Ramos (cell line): ENCODE data around the gene CSF3R.
"Not testable (repeated sequence)": the region's sequence is repeated elsewhere in the genome, so short reads cannot be mapped to it uniquely, and the experiment has no call there.

Experiments
- in situ Hi-C: fragments of 300-500 bp; cut with MboI; formaldehyde crosslinking; loops from one replicate; pipeline ENCODE4 v1.14.3; 2022; ENCODE audit warnings: low sequenced_read_pairs; ENCODE audit not compliant: unreplicated experiment

CSF3R gene

DNA sequence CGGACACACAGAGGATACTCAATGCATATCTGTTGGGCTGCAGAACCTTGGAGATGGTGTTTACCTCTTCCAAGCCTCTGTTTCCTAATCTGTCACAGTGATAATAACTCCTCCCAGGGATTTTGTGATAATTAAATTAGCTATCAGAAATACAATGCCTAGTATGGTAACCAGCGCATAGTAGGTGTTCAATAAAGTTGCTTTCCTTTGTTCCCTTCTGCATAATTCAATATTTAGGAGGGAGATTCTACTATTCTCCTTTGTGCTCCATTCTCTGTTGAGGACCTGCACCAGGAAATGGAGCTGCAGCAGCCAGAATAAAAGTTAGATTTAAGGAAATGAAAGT lies 3.4 kb upstream of the CSF3R start:
- in situ Hi-C loops: no loop called here

- in situ Hi-C loops: no loop called here
These were observed 1.4 kb upstream of the CSF3R start for GRCh38 chr1:36484099-36484498.

DNA sequence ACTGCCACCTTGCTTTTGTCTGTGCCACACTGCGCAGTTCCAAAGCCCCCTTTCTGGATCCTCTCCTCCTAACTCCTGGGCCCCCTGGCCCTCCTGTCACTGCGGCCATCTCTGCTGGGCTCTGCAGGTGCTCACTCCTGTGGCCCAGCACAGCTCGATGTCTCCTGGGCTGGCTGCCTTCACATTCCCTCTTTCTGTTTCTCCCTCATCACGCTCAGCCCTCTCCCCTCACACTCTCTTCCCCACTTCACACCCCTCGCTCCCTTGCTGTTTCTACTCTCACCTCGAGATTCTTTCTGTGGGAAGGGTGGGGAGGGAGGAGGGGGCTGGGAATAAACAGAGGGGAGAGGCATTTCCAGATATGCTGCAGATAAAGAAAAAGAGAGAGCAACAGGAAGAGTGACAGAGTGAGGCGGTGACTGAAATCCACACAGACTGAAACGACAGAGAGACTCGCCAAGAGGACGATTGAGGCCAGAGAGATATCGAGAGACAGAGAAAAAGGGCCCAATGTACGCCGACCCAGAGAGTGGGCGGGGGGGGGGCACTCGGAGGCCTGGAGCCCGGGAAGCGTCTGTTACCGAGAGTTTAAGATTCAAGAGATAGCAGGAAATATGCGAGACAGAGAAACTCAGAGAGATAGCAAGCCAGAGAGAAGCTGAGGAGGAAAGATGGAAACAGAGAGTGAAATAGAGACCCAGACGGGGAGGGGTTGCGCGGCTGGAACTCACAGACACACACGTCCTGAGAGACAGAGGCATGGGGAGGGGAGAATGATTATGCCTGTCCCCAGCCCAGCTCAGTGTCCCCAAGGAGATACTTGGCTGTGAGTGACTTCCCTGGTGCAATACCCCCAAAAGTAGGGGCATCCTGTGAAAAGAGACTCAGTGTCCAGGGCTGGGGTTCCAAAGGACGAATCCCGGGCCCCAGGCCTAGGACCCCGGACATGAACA lies 666 bp downstream of the CSF3R start:
- in situ Hi-C loops: no loop called here

- in situ Hi-C loops: no loop called here
These were observed 1.6 kb downstream of the CSF3R start for GRCh38 chr1:36481091-36481490.

DNA sequence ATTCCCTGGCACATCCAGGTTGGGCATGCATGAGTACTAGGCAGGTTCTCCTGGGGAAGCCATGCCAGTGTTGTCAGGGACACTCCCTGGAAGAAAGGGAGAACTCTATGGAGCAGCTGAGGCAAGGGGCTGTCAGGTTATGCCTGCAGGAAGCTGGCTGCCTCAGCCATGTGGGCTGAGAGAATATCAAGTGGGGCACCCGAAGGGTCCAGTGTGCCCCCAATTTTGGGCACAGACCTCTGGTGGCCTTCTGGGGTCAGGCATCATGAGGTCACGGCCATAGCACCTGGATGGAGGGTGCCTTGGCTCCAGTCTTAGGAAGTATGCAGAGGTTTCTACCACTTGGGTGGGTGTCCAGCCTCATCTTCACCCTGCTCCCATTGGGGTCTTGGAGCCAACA lies 2.6 kb downstream of the CSF3R start:
- in situ Hi-C loops: no loop called here

GRCh38 chr1:36479505-36480051 lies 3.1 kb downstream of the CSF3R start:
- in situ Hi-C loops: no loop called here

GRCh38 chr1:36477615-36478014 lies 5.1 kb downstream of the CSF3R start:
- in situ Hi-C loops: not testable (repeated sequence)

DNA sequence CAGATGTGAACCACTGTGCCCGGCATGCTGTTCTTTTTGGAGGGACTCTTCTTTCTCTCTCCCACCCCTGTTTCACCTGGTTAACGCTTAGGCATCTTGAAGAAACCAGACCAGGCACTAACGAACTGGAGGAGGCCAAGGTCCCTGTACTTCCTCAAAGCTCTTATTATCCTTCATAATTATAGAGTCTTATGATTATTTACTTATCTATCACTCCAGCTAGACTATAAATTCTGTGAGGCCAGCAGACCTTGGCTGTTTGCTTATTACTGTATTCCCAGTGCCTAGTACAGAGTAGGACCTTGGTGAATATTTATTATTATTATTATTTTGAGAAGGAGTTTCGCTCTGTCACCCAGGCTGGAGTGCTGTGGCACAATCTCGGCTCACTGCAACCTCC lies 5.8 kb downstream of the CSF3R start:
- in situ Hi-C loops: no loop called here

GRCh38 chr1:36475910-36476604 lies 6.7 kb downstream of the CSF3R start:
- in situ Hi-C loops: no loop called here

DNA sequence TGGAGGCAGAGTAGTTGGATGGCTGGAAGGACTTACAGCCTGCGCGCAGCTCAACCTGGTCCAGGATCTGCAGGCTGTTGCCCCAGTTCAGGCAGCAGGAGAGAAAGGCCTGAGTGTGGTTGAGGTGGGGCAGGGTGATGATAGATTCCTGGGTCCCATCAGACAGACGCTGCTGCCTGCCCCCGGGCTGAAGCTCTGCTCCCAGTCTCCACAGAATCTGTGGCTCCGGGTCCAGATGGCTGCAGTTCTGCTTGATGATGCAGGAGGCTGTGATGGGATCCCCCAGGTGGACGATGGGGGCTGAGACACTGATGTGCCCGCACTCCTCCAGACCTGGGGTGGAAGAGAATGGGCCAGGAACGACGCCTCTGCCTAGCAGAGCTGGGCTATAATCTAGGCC lies 7.4 kb downstream of the CSF3R start:
- in situ Hi-C loops: no loop called here

DNA sequence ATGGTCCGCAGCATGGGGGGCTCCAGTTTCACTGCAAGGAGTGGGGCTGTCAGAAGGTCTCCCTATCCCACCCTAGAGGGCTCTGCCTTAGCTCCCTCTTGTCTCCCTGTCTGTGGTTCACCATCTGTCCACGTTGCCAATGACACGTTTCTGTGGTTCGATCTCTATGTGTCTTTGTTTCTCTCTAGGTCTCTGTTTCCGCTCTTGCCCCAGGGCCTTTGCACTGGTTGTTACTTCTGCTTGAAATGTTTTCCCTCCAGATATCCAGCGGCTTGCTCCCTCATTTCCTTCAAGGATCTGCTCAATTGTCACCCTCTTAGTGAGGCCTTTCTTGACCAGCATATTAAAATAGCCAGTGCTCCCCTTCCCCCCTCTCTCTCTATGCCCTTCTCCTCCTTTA lies 10.1 kb downstream of the CSF3R start:
- in situ Hi-C loops: no loop called here

DNA sequence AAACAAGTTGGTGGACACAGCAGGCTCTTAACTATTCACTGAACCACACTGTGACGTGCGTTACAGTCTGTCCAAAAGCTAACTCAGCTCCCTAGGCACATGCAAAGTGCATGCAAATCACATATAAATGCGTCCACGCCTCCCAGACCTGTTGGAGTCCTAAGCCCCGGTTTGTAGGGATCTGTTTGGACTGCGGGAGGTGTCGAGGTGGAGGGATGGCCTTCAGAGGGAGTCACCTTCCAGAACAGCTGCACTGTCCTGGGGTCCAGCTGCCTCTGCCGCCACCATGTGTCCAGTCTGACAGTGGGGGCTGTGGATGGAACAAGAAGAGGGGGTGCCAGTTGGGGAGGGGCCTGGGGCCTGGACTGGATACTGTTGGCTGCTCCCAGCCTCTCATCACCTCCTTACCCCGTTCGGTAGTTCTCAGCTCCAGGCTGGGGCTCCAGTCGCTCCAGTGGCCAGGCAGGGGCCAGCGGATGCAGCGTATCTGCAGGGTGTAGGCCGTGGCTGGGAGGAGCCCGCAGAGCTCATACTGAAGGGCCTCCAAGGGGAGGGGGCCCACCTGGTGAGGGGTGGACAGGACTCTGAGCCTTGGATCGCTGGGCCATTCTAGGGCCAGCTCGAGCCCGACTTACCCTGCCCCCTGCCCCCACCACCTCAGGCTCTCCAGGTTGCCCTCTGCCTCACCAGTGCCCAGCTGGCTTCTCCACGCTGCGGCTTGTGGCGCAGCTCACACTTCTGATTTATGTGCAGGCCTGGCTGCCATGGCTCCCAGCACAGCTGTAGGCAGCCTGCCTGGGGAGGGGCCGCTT lies 10.7 kb downstream of the CSF3R start:
- in situ Hi-C loops: no loop called here

- in situ Hi-C loops: no loop called here
These were observed 13.6 kb downstream of the CSF3R start for GRCh38 chr1:36469163-36469562.

- in situ Hi-C loops: no loop called here
These were observed 14.8 kb downstream of the CSF3R start for GRCh38 chr1:36467700-36468455.

GRCh38 chr1:36467027-36467410 lies 15.7 kb downstream of the CSF3R start:
- in situ Hi-C loops: no loop called here

GRCh38 chr1:36466370-36467026 lies 16.2 kb downstream of the CSF3R start:
- in situ Hi-C loops: no loop called here

DNA sequence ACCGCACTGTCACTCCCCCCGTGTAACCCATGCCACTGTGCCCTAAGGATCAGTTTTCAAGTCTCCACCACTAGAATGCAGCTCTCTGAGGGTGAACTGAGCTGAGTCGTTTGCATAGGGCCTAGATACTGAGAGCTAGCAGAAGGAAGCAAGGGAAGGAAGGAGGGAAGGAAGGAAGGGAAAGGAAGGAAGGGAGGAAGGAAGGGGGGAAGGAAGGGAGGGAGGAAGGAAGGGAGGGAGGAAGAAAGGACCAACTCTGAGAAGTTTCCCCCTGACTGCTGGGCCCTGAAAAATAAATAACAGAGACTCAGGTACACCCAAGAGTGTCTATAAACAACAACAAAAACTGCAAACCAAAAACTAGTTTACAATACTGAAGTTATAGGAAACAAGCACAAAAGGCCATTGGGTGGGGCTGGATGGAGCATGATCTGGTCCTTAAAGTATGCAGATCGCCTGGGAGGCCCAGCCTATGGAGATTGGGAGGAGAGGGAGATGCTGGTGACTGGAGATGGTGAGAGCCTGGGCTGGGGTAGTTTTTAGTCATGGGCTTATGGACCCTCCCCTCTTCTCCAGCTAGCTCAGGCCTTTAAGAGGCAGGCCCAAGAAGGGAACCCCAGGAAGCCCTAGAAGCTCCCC lies 16.9 kb downstream of the CSF3R start:
- in situ Hi-C loops: no loop called here

DNA sequence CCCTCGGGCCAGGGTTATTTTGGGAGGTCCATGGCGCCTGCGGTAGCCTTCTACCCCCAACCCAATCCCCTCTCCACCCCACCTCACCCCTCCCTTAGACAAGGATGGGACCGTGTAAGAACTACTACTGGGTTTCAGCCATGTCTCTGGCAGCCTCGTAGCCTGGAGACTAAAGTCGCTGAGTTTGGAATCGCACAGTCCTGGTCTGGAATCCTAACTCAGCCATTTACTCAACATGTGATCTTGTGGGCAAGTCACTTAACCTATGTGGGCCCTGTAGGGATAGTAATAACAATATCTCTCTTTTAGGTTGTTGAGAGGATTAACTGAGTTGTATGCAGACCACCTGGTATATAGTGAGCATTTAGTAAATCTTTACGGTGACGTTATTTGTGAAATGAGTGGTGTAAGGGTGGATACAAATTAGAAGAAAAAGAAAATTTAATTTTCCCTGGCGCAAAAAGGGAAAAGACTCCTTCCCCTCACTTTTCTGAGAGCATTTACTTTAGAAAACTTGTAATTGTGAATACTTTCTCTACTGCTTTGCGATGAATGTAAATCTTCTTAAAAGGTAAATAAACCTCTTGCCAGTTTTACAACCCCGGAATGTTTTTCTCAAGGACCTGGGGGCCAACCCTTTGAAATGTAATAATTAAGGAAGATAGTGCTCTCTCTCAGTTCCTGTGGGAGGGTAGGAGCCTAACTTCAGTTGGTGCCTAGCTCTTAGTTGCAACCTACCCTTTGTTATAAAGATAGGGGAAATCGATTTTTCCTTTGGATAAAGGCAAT lies 17.9 kb downstream of the CSF3R start:
- in situ Hi-C loops: no loop called here
